NB4 (cell line): Measurements from ENCODE around the gene TBL1XR1.

Experiments used
- POLR2A ChIP-seq: IDR thresholded peaks from 2 replicates; pipeline ENCODE4 v1.6.1; 2011; ENCODE audit warnings: mild to moderate bottlenecking; ENCODE audit not compliant: insufficient read length; ENCODE audit errors: extremely low read depth
- TF ChIP-seq, protein P1 (sequence below): IDR thresholded peaks from one replicate; pipeline ENCODE4 v1.5.1; 2012; ENCODE audit warnings: low read depth, low read length

DNA sequence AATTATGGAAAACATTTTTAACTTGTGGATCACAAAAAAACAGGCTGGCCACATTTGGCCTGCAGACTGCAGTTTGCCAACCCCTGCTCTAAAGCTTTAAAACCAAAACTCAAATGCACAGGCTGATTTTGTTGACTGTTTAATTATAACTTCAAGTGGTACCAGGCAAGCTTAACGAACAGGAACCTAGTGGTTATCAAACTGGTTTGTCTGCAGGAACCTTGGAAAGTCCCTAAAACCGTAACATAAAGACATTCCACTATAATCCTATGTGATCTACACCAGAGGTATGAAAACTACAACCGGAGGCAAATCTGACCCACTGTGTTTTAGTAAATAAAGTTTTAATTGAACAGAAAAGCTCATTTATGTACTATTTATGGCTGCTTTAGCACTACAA lies 52.4 kb downstream of the TBL1XR1 start:
- TF ChIP-seq, protein P1, sequence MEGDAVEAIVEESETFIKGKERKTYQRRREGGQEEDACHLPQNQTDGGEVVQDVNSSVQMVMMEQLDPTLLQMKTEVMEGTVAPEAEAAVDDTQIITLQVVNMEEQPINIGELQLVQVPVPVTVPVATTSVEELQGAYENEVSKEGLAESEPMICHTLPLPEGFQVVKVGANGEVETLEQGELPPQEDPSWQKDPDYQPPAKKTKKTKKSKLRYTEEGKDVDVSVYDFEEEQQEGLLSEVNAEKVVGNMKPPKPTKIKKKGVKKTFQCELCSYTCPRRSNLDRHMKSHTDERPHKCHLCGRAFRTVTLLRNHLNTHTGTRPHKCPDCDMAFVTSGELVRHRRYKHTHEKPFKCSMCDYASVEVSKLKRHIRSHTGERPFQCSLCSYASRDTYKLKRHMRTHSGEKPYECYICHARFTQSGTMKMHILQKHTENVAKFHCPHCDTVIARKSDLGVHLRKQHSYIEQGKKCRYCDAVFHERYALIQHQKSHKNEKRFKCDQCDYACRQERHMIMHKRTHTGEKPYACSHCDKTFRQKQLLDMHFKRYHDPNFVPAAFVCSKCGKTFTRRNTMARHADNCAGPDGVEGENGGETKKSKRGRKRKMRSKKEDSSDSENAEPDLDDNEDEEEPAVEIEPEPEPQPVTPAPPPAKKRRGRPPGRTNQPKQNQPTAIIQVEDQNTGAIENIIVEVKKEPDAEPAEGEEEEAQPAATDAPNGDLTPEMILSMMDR, result no peak
- TF ChIP-seq POLR2A, result no peak
